Natural killer cell (primary cell): ENCODE measurements around the gene PRR14L. TPM values are rescaled to one million over a fixed set of nuclear protein-coding genes. Genes with fewer than 3 reads are reported as not detected.

ENCODE experiments used
- ATAC-seq, 3 donors: fragments of 150-1000 bp in 2 of 3; fragments of 200-7000 bp in 1 of 3; cut with Tn5 transposase; 1 replicate in 1 of 3; 2 replicates in 2 of 3; pipeline ENCODE4 v1.10.0; 2021; ENCODE audit warnings: mild to moderate bottlenecking in 2 of 3, moderate library complexity in 2 of 3
- DNase-seq, 2 donors: peaks; one replicate each; pipeline versions ENCODE4 v3.0.0 to v3.0.0-alpha.2; 2013 to 2021; ENCODE audit warnings: mixed read lengths in 1 of 2
- H3K27ac ChIP-seq: one replicate; pipeline ENCODE4 v1.5.1; 2013; ENCODE audit warnings: mild to moderate bottlenecking, low read length
- H3K27me3 ChIP-seq: one replicate; pipeline ENCODE4 v1.6.1; 2013; ENCODE audit warnings: low read length; ENCODE audit not compliant: control insufficient read depth, insufficient read depth
- H3K36me3 ChIP-seq: one replicate; pipeline ENCODE4 v1.6.1; 2013; ENCODE audit warnings: low read length; ENCODE audit not compliant: control insufficient read depth, insufficient read depth
- H3K4me1 ChIP-seq: one replicate; pipeline ENCODE4 v1.6.1; 2013; ENCODE audit warnings: low read length; ENCODE audit not compliant: control insufficient read depth, insufficient read depth
- H3K4me3 ChIP-seq: one replicate; pipeline ENCODE4 v1.5.1; 2013; ENCODE audit warnings: low read length
- H3K9me3 ChIP-seq: one replicate; pipeline ENCODE4 v1.6.1; 2013; ENCODE audit warnings: low read length; ENCODE audit not compliant: control insufficient read depth, insufficient read depth
- H3K27ac Mint-ChIP-seq, 2 donors: one replicate each; pipeline ENCODE4 v1.8.0; 2022; ENCODE audit warnings: mild to moderate bottlenecking in 2 of 2, mixed read lengths in 2 of 2, moderate library complexity in 1 of 2
- H3K27me3 Mint-ChIP-seq, 2 donors: one replicate each; pipeline ENCODE4 v1.8.0; 2022; ENCODE audit warnings: low read depth in 2 of 2, mixed read lengths in 2 of 2
- H3K36me3 Mint-ChIP-seq: one replicate; pipeline ENCODE4 v1.8.0; 2022; ENCODE audit warnings: mixed read lengths
- H3K4me1 Mint-ChIP-seq, 2 donors: one replicate each; pipeline ENCODE4 v1.8.0; 2022; ENCODE audit warnings: mixed read lengths in 2 of 2
- H3K4me3 Mint-ChIP-seq: one replicate; pipeline ENCODE4 v1.8.0; 2022; ENCODE audit warnings: mild to moderate bottlenecking, moderate library complexity, mixed read lengths
- H3K9me3 Mint-ChIP-seq, 2 donors: one replicate each; pipeline ENCODE4 v1.8.0; 2022; ENCODE audit warnings: mixed read lengths in 2 of 2
- whole genome bisulfite sequencing: methylation state at CpG from one replicate; pipeline ENCODE4 v1.1.7; 2013; ENCODE audit warnings: missing lambda C conversion rate; ENCODE audit not compliant: insufficient coverage; 5-methylcytosine and 5-hydroxymethylcytosine counted together
- intact Hi-C: fragments of 100-400 bp; cut with micrococcal nuclease; formaldehyde crosslinking; loops from one replicate; pipeline ENCODE4 v1.14.2; 2022
- total RNA-seq, 4 donors: library from RNA; stranded (reverse); fragments of 120-200 nt in 1 of 4; gene quantifications; one replicate each; pipeline versions ENCODE4 v1.2.3 to v1.2.4, GENCODE V29; 2013 to 2022
- TF ChIP-seq, protein P1 (sequence below): fragments of 200-600 bp; IDR thresholded peaks from one replicate; pipeline ENCODE4 v1.8.0; 2022; ENCODE audit warnings: antibody characterized with exemption

The PRR14L gene
- total RNA-seq, 3 donors from 2014 or later (not counting 1 experiment from before 2014, with no cell fraction given), result 39.3 to 54.1 (median 54.0) TPM

DNA sequence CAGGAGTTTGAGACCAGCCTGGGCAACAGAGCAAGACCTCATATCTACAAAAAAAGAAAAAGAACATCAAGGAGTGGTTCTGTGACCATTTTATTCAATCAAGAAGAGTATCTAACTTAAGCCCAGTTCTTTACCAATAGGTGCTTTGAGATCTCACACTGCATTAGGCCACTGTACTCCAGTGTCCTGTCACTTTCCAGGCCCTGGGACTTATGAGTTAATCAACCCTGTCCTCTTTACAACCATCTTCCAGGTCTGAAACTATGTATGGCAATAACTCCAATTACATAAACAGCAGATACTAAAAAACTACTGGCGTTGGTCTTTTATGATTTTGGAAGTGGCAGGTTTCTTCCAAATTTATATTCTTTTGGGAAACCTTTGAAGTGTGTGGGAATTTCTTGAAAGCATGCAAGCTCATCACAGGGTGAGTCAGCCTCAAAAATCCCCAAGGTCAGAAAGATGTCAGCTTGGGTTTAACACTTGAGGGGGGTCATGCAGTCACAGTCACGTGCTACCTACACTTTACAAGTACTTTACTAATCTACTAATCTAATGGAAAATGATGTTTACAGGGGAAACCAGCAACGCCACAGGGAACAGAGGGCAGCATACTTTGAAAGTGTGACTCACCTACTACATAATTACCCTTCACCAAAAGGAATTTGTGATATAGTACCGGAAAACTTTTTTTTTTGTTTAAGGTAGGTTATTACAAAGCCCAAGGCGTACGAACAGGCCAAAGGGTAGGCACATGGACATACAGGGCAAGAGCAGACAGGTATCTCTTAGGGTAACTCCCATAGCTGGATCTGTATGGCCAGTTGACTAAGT lies 103.5 kb downstream of the PRR14L start:
- Mint-ChIP-seq H3K4me1 (no peaks in the 10 kb centered on the region), H3K4me3 (no peak overlapping the region), H3K36me3 (no peaks in the 10 kb centered on the region), H3K27me3 (no peaks in the 10 kb centered on the region), H3K27ac (peak overlapping the region; percentile 53 to 62), H3K9me3 (no peaks in the 10 kb centered on the region)
- 86% methylated on average over 3 of the region's 6 CpGs for WGBS
- intact Hi-C loops, result no loop called here
- Histone ChIP-seq H3K27me3 (no peaks in the 10 kb centered on the region), H3K9me3 (no peaks in the 10 kb centered on the region), H3K4me3 (no peak overlapping the region), H3K27ac (no peak overlapping the region), H3K4me1 (no peaks in the 10 kb centered on the region), H3K36me3 (peaks cover 17% of the 10 kb centered on the region)
- ATAC-seq (peak; percentile 48 to 68 (median 66)), DNase-seq (peak in 1 of 2 donors; percentile 33)
- TF ChIP-seq, protein P1, sequence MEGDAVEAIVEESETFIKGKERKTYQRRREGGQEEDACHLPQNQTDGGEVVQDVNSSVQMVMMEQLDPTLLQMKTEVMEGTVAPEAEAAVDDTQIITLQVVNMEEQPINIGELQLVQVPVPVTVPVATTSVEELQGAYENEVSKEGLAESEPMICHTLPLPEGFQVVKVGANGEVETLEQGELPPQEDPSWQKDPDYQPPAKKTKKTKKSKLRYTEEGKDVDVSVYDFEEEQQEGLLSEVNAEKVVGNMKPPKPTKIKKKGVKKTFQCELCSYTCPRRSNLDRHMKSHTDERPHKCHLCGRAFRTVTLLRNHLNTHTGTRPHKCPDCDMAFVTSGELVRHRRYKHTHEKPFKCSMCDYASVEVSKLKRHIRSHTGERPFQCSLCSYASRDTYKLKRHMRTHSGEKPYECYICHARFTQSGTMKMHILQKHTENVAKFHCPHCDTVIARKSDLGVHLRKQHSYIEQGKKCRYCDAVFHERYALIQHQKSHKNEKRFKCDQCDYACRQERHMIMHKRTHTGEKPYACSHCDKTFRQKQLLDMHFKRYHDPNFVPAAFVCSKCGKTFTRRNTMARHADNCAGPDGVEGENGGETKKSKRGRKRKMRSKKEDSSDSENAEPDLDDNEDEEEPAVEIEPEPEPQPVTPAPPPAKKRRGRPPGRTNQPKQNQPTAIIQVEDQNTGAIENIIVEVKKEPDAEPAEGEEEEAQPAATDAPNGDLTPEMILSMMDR, result no peak

DNA sequence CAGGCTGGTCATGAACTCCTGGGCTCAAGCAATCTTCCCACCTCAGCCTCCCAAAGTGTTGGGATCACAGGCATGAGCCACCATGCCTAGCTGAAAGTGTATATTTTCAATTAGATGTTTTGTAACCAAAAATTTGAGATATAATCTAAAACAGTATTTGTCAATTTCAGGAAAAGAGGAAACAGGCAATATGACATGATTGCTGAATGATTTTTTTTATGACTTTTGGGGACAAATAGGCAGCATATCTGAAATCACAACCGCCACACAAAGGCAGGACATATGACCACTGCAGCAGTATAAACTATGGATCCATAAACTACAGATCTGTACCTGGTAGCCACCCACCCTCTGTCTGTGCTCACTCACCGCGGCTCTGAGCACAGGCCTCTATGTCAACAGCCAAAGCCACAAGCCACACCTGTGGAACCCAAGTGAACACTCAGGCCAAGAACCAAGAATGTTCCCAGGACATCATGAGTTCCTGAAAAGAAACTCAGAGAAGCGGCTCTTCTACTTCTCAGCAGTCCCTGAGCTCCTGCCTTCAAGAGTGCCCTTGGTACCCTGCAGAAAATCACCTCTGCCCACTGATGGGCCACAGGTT lies 110.4 kb downstream of the PRR14L start:
- Histone ChIP-seq H3K36me3 (no peaks in the 10 kb centered on the region), H3K4me3 (no peak overlapping the region), H3K27ac (peak overlapping the region; percentile 83), H3K9me3 (no peaks in the 10 kb centered on the region), H3K4me1 (peaks cover 34% of the 10 kb centered on the region), H3K27me3 (no peaks in the 10 kb centered on the region)
- ATAC-seq (no peak), DNase-seq (peak in 1 of 2 donors; percentile 8)
- peak overlapping the region; percentile 88 for H3K27ac Mint-ChIP-seq
- no peaks in the 10 kb centered on the region for H3K36me3 Mint-ChIP-seq
- H3K4me1 Mint-ChIP-seq, result peaks cover 31 to 40% of the 10 kb centered on the region in 2 donors
- H3K27me3 Mint-ChIP-seq, result no peaks in the 10 kb centered on the region
- H3K9me3 Mint-ChIP-seq, result no peaks in the 10 kb centered on the region
- H3K4me3 Mint-ChIP-seq, result peak overlapping the region; percentile 76
- 37% methylated on average over 4 of the region's 4 CpGs for WGBS
- intact Hi-C loops, result no loop called here
- TF ChIP-seq, protein P1, result no peak

- H3K4me3 Mint-ChIP-seq, result peak overlapping the region; percentile 76
- H3K9me3 Mint-ChIP-seq, result no peaks in the 10 kb centered on the region
- WGBS, result 23% methylated on average over 14 of the region's 15 CpGs
- H3K4me1 Mint-ChIP-seq, result peaks cover 38 to 47% of the 10 kb centered on the region in 2 donors
- H3K27me3 Mint-ChIP-seq, result no peaks in the 10 kb centered on the region
- no peaks in the 10 kb centered on the region for H3K36me3 Mint-ChIP-seq
- peak overlapping the region; percentile 38 for H3K4me3 ChIP-seq
- ATAC-seq (peak; percentile 70 to 87 (median 78)), DNase-seq (peak in 1 of 2 donors; percentile 30)
- TF ChIP-seq, protein P1, result no peak
- peaks cover 43% of the 10 kb centered on the region for H3K4me1 ChIP-seq
- peak overlapping the region; percentile 88 for H3K27ac Mint-ChIP-seq
- no peaks in the 10 kb centered on the region for H3K27me3 ChIP-seq
- H3K36me3 ChIP-seq, result peaks cover 2% of the 10 kb centered on the region
- intact Hi-C loops, result no loop called here
- no peaks in the 10 kb centered on the region for H3K9me3 ChIP-seq
- H3K27ac ChIP-seq, result peak overlapping the region; percentile 83
Measured at GRCh38 chr22:31637891-31638618, 111.9 kb downstream of the PRR14L start.
